OCI-LY7 (cell line): Measurements from ENCODE around the gene SEMA3F. TPM values are rescaled to one million over a fixed set of nuclear protein-coding genes. Genes with fewer than 3 reads are reported as not detected.

Source experiments
- BruUV-seq: library from RNA; stranded (reverse); fragments of 400-500 nt; replicated peaks from 2 replicates; lab custom pipeline; 2021; lab: Mats Ljungman, UMichigan
- CTCF ChIA-PET: fragments of 300-600 bp; sonication (Branson Sonifier 250); formaldehyde crosslinking; loops from one replicate; lab custom pipeline; 2022; ENCODE audit warnings: antibody characterized with exemption; ENCODE audit not compliant: unreplicated experiment; lab: Charles Lee
- POLR2A ChIA-PET: fragments of 300-600 bp; sonication (Branson Sonifier 250); formaldehyde crosslinking; loops from one replicate; lab custom pipeline; 2022; ENCODE audit warnings: antibody characterized with exemption; lab: Charles Lee
- DNase-seq: peaks from one replicate; pipeline ENCODE4 v3.0.0-alpha.2; 2015; ENCODE audit warnings: low spot score
- H2AFZ ChIP-seq: fragments of 200-600 bp; sonication (generic), shearing (Covaris generic); 2 replicates; pipeline ENCODE4 v1.6.1; 2014; ENCODE audit warnings: mild to moderate bottlenecking, antibody characterized with exemption, low read length, moderate library complexity
- H3K27ac ChIP-seq: fragments of 200-600 bp; sonication (generic); 2 replicates; pipeline ENCODE4 v1.5.1; 2014; ENCODE audit warnings: mixed run types, low read depth, mild to moderate bottlenecking, moderate library complexity, low read length, inconsistent platforms; ENCODE audit not compliant: poor library complexity, severe bottlenecking
- H3K36me3 ChIP-seq: fragments of 200-600 bp; sonication (generic); 2 replicates; pipeline ENCODE4 v1.6.1; 2014; ENCODE audit warnings: mild to moderate bottlenecking, antibody characterized with exemption, low read length, moderate library complexity, mixed read lengths; ENCODE audit not compliant: insufficient read depth
- H3K4me1 ChIP-seq: fragments of 200-600 bp; sonication (generic); 2 replicates; pipeline ENCODE4 v1.5.1; 2014; ENCODE audit warnings: mild to moderate bottlenecking, low read length; ENCODE audit not compliant: insufficient read depth, poor library complexity, severe bottlenecking
- H3K4me2 ChIP-seq: fragments of 200-600 bp; sonication (generic); 2 replicates; pipeline ENCODE4 v1.6.1; 2014; ENCODE audit warnings: mild to moderate bottlenecking, low read length
- H3K4me3 ChIP-seq: fragments of 200-600 bp; sonication (generic); 2 replicates; pipeline ENCODE4 v1.5.1; 2014; ENCODE audit warnings: mild to moderate bottlenecking, low read depth, low read length; ENCODE audit not compliant: poor library complexity, severe bottlenecking
- H3K79me2 ChIP-seq: fragments of 200-600 bp; sonication (generic); 2 replicates; pipeline ENCODE4 v1.6.1; 2016; ENCODE audit warnings: low read depth, mild to moderate bottlenecking, low read length, moderate library complexity, mixed read lengths; ENCODE audit not compliant: insufficient read depth
- H3K9me2 ChIP-seq: fragments of 200-600 bp; sonication (generic); 2 replicates; pipeline ENCODE4 v1.6.1; 2016; ENCODE audit warnings: mild to moderate bottlenecking, low read length, mixed read lengths; ENCODE audit not compliant: insufficient read depth
- H3K9me3 ChIP-seq: fragments of 200-600 bp; sonication (generic); 2 replicates; pipeline ENCODE4 v1.6.1; 2014; ENCODE audit warnings: mild to moderate bottlenecking, mixed run types, low read length, mixed read lengths
- H4K20me1 ChIP-seq: fragments of 200-600 bp; sonication (generic); 2 replicates; pipeline ENCODE4 v1.6.1; 2014; ENCODE audit warnings: mild to moderate bottlenecking, antibody characterized with exemption, low read length, moderate library complexity, mixed read lengths; ENCODE audit not compliant: insufficient read depth
- CTCF ChIP-seq: fragments of 200-600 bp; sonication (generic); conservative IDR thresholded peaks from 2 replicates; pipeline ENCODE4 v1.5.1; 2014; ENCODE audit warnings: mild to moderate bottlenecking, antibody characterized with exemption, low read length, moderate library complexity, mixed read lengths
- EZH2phosphoT487 ChIP-seq: fragments of 200-600 bp; sonication (generic); IDR thresholded peaks from 2 replicates; pipeline ENCODE4 v1.6.1; 2018; ENCODE audit warnings: low read depth, borderline replicate concordance, mild to moderate bottlenecking, mixed run types, antibody characterized with exemption, low read length, moderate library complexity, mixed read lengths
- intact Hi-C: fragments of 100-400 bp; cut with micrococcal nuclease; formaldehyde crosslinking; loops from one replicate; pipeline ENCODE4 v1.10.0; 2022; ENCODE audit not compliant: unreplicated experiment
- total RNA-seq, 2 experiments: library from RNA; depleted of rRNA in 1 of 2; stranded (reverse); fragments of >200 nt in 1 of 2; shearing (Covaris generic) in 1 of 2; gene quantifications; 2 replicates each; pipeline ENCODE4 v1.2.3, GENCODE V29; 2014 to 2022

Gene SEMA3F
- total RNA-seq, 2 experiments from 2014 or later, result 0.84 TPM; not detected in 1

GRCh38 chr3:50134367-50134766, 20.8 kb upstream of the SEMA3F start:
- no TSS peak for BruUV-seq
- CTCF ChIA-PET, result no interaction called here
- TF ChIP-seq CTCF (no peak), EZH2phosphoT487 (no peak)

GRCh38 chr3:50135964-50136363, 19.2 kb upstream of the SEMA3F start:
- Histone ChIP-seq H3K27ac (no peak overlapping the region), H4K20me1 (no peaks in the 10 kb centered on the region), H3K79me2 (no peaks in the 10 kb centered on the region), H3K4me1 (peaks cover 12% of the 10 kb centered on the region), H3K36me3 (no peaks in the 10 kb centered on the region), H3K9me3 (no peaks in the 10 kb centered on the region), H3K4me2 (no peak overlapping the region), H3K4me3 (no peak overlapping the region), H2AFZ (no peak overlapping the region), H3K9me2 (no peaks in the 10 kb centered on the region)
- DNase-seq, result no peak
- no TSS peak for BruUV-seq
- TF ChIP-seq EZH2phosphoT487 (no peak), CTCF (no peak)
- CTCF ChIA-PET, result no interaction called here
- intact Hi-C loops, result loop anchor here (5.0 kb wide), 1 partner anchor 51 kb away; no protein-coding TSS in a partner anchor
- POLR2A ChIA-PET, result no interaction called here

More at GRCh38 chr3:50134367-50134766, 20.8 kb upstream of the SEMA3F start:
- Histone ChIP-seq H3K36me3 (no peaks in the 10 kb centered on the region), H3K9me2 (no peaks in the 10 kb centered on the region), H2AFZ (no peak overlapping the region), H4K20me1 (no peaks in the 10 kb centered on the region), H3K4me3 (no peak overlapping the region), H3K79me2 (no peaks in the 10 kb centered on the region), H3K9me3 (no peaks in the 10 kb centered on the region), H3K27ac (no peak overlapping the region), H3K4me1 (peaks cover 12% of the 10 kb centered on the region), H3K4me2 (no peak overlapping the region)
- DNase-seq, result no peak
- intact Hi-C loops, result no loop called here
- POLR2A ChIA-PET, result interaction anchor here (0.6 kb wide), 1 partner anchor 53 kb away, joined by 3 read pairs; no protein-coding TSS in a partner anchor

- no TSS peak for BruUV-seq
- ChIA-PET CTCF (no interaction called here), POLR2A (no interaction called here)
These were observed 18.3 kb upstream of the SEMA3F start for GRCh38 chr3:50136714-50137405.

More at GRCh38 chr3:50136714-50137405, 18.3 kb upstream of the SEMA3F start:
- Histone ChIP-seq H3K4me3 (no peak overlapping the region), H2AFZ (no peak overlapping the region), H3K36me3 (no peaks in the 10 kb centered on the region), H3K9me3 (no peaks in the 10 kb centered on the region), H3K79me2 (no peaks in the 10 kb centered on the region), H4K20me1 (no peaks in the 10 kb centered on the region), H3K9me2 (no peaks in the 10 kb centered on the region), H3K4me2 (no peak overlapping the region), H3K4me1 (peaks cover 12% of the 10 kb centered on the region), H3K27ac (no peak overlapping the region)
- no peak for DNase-seq
- intact Hi-C loops, result loop anchor here (5.0 kb wide), 1 partner anchor 50 kb away; no protein-coding TSS in a partner anchor
- no peak for TF ChIP-seq CTCF
- TF ChIP-seq EZH2phosphoT487, result no peak
